ENCODE measurements around the gene ZNF436.

Gene ZNF436

GRCh38 chr1:23400324-23401114 is 30.9 kb upstream of the ZNF436 start:
- H3K4me1 ChIP-seq (ENCODE audit: low read depth, poor library complexity, severe bottlenecking) = peaks cover 5% of the 10 kb centered on the region
- no peak overlapping the region for H3K27ac ChIP-seq
- H2AFZ ChIP-seq (ENCODE audit: low read depth) = no peak overlapping the region
- H3K4me3 ChIP-seq (IDR thresholded peaks at IDR 0.05; ENCODE audit: insufficient read depth, low read depth, low read length) = no peak overlapping the region
- no peaks in the 10 kb centered on the region for H3K36me3 ChIP-seq (ENCODE audit: insufficient read depth)
- H4K20me1 ChIP-seq (ENCODE audit: insufficient read depth) = no peaks in the 10 kb centered on the region
- H3K27me3 ChIP-seq (ENCODE audit: insufficient read depth, low read depth) = no peaks in the 10 kb centered on the region
- no peak overlapping the region for H3K4me2 ChIP-seq
- H3K79me2 ChIP-seq (ENCODE audit: insufficient read depth, low read depth) = no peaks in the 10 kb centered on the region
- no peak overlapping the region for H3K9ac ChIP-seq
- TF ChIP-seq, protein P1, sequence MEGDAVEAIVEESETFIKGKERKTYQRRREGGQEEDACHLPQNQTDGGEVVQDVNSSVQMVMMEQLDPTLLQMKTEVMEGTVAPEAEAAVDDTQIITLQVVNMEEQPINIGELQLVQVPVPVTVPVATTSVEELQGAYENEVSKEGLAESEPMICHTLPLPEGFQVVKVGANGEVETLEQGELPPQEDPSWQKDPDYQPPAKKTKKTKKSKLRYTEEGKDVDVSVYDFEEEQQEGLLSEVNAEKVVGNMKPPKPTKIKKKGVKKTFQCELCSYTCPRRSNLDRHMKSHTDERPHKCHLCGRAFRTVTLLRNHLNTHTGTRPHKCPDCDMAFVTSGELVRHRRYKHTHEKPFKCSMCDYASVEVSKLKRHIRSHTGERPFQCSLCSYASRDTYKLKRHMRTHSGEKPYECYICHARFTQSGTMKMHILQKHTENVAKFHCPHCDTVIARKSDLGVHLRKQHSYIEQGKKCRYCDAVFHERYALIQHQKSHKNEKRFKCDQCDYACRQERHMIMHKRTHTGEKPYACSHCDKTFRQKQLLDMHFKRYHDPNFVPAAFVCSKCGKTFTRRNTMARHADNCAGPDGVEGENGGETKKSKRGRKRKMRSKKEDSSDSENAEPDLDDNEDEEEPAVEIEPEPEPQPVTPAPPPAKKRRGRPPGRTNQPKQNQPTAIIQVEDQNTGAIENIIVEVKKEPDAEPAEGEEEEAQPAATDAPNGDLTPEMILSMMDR (conservative IDR thresholded peaks at IDR 0.05; ENCODE audit: low read depth, low read length) = no peak

DNA sequence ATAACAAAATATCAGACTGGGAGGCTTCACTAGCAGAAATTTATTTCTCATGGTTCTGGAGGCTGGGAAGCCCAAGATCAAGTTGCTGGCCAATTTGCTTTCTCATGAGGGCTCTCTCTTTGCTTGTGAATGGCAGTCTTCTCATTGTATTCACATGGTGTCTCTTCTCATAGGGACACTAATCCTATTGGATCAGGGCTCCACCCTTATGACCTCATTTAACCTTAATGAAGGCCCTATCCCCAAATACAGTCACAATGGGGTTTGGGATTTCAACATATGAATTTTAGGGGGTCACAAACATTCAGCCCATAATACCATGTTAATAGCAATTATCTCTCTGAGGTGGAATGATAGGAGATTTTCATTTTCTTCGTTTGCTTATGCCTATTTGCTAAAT is 29.6 kb upstream of the ZNF436 start:
- TF ChIP-seq, protein P1 (conservative IDR thresholded peaks at IDR 0.05; ENCODE audit: low read depth, low read length) = no peak
- H3K27me3 ChIP-seq (ENCODE audit: insufficient read depth, low read depth) = no peaks in the 10 kb centered on the region

GRCh38 chr1:23397908-23398307 is 28.3 kb upstream of the ZNF436 start:
- Histone ChIP-seq H3K36me3 (ENCODE audit: insufficient read depth) (no peaks in the 10 kb centered on the region), H3K27ac (no peak overlapping the region), H3K27me3 (ENCODE audit: insufficient read depth, low read depth) (no peaks in the 10 kb centered on the region), H3K4me3 (IDR thresholded peaks at IDR 0.05; ENCODE audit: insufficient read depth, low read depth, low read length) (no peak overlapping the region), H3K79me2 (ENCODE audit: insufficient read depth, low read depth) (no peaks in the 10 kb centered on the region), H4K20me1 (ENCODE audit: insufficient read depth) (no peaks in the 10 kb centered on the region), H3K4me2 (no peak overlapping the region), H3K4me1 (ENCODE audit: low read depth, poor library complexity, severe bottlenecking) (no peaks in the 10 kb centered on the region), H3K9ac (no peak overlapping the region), H2AFZ (ENCODE audit: low read depth) (no peak overlapping the region)
- TF ChIP-seq, protein P1 (conservative IDR thresholded peaks at IDR 0.05; ENCODE audit: low read depth, low read length) = no peak

More for the DNA sequence above, 29.6 kb upstream of the ZNF436 start:
- H3K4me1 ChIP-seq (ENCODE audit: low read depth, poor library complexity, severe bottlenecking) = peaks cover 2% of the 10 kb centered on the region
- no peak overlapping the region for H3K9ac ChIP-seq
- H3K27ac ChIP-seq = no peak overlapping the region
- H4K20me1 ChIP-seq (ENCODE audit: insufficient read depth) = no peaks in the 10 kb centered on the region
- H3K79me2 ChIP-seq (ENCODE audit: insufficient read depth, low read depth) = no peaks in the 10 kb centered on the region
- H3K4me3 ChIP-seq (IDR thresholded peaks at IDR 0.05; ENCODE audit: insufficient read depth, low read depth, low read length) = no peak overlapping the region
- no peak overlapping the region for H2AFZ ChIP-seq (ENCODE audit: low read depth)
- no peak overlapping the region for H3K4me2 ChIP-seq
- H3K36me3 ChIP-seq (ENCODE audit: insufficient read depth) = no peaks in the 10 kb centered on the region

GRCh38 chr1:23396380-23396779 is 26.7 kb upstream of the ZNF436 start:
- H4K20me1 ChIP-seq (ENCODE audit: insufficient read depth) = no peaks in the 10 kb centered on the region
- H3K27ac ChIP-seq = no peak overlapping the region
- H3K4me2 ChIP-seq = no peak overlapping the region
- no peaks in the 10 kb centered on the region for H3K36me3 ChIP-seq (ENCODE audit: insufficient read depth)
- TF ChIP-seq, protein P1 (conservative IDR thresholded peaks at IDR 0.05; ENCODE audit: low read depth, low read length) = no peak
- no peak overlapping the region for H2AFZ ChIP-seq (ENCODE audit: low read depth)
- H3K4me3 ChIP-seq (IDR thresholded peaks at IDR 0.05; ENCODE audit: insufficient read depth, low read depth, low read length) = no peak overlapping the region
- H3K9ac ChIP-seq = no peak overlapping the region
- no peaks in the 10 kb centered on the region for H3K79me2 ChIP-seq (ENCODE audit: insufficient read depth, low read depth)
- no peaks in the 10 kb centered on the region for H3K4me1 ChIP-seq (ENCODE audit: low read depth, poor library complexity, severe bottlenecking)
- H3K27me3 ChIP-seq (ENCODE audit: insufficient read depth, low read depth) = no peaks in the 10 kb centered on the region
